B cell (primary cell): ENCODE measurements around the gene RERE. TPM values are rescaled to one million over a fixed set of nuclear protein-coding genes. Genes with fewer than 3 reads are reported as not detected.

ENCODE experiments used
- ATAC-seq: fragments of 200-7000 bp; cut with Tn5 transposase; one replicate; pipeline ENCODE4 v1.10.0; 2021; ENCODE audit warnings: low read depth, mild to moderate bottlenecking, moderate number of reproducible peaks, moderate library complexity
- CTCF ChIA-PET: fragments of 350-600 bp; sonication (Branson Sonifier 250); formaldehyde crosslinking; loops from one replicate; lab custom pipeline; 2021; ENCODE audit warnings: antibody characterized with exemption, inconsistent platforms; lab: Charles Lee
- POLR2A ChIA-PET: fragments of 350-600 bp; sonication (Branson Sonifier 250); formaldehyde crosslinking; loops from one replicate; lab custom pipeline; 2021; ENCODE audit warnings: antibody characterized with exemption; lab: Charles Lee
- DNase-seq: peaks from one replicate; pipeline ENCODE4 v3.0.0; 2013
- H2AFZ ChIP-seq: 2 replicates; pipeline ENCODE4 v1.6.1; 2012; ENCODE audit warnings: mild to moderate bottlenecking, low read depth, low read length; ENCODE audit not compliant: insufficient read depth, poor library complexity, severe bottlenecking
- H3K27ac ChIP-seq, 2 donors: 1 replicate in 1 of 2; 2 replicates in 1 of 2; pipeline ENCODE4 v1.5.1; 2012 to 2013; ENCODE audit warnings: low read length in 2 of 2, mild to moderate bottlenecking in 2 of 2, moderate library complexity in 1 of 2
- H3K27me3 ChIP-seq, 4 experiments: fragments of 200-600 bp in 1 of 4; sonication (generic) in 1 of 4; replicated peaks in 1 of 4; 1 replicate in 2 of 4; 2 replicates in 2 of 4; pipeline versions ENCODE4 v1.6.1 to v1.7.0; 2013 to 2016; ENCODE audit warnings: low read length in 3 of 4, mild to moderate bottlenecking in 2 of 4, mixed read lengths in 1 of 4, moderate library complexity in 1 of 4; ENCODE audit not compliant: insufficient read depth in 4 of 4, control insufficient read depth in 3 of 4; ENCODE audit errors: control extremely low read depth in 1 of 4
- H3K36me3 ChIP-seq, 2 experiments: replicated peaks in 1 of 2; 1 replicate in 1 of 2; 2 replicates in 1 of 2; pipeline versions ENCODE4 v1.6.1 to v1.7.1; 2013; ENCODE audit warnings: low read length in 1 of 2; ENCODE audit not compliant: insufficient read depth in 2 of 2, control insufficient read depth in 1 of 2; ENCODE audit errors: control extremely low read depth in 1 of 2, extremely low read depth in 1 of 2
- H3K4me1 ChIP-seq, 2 donors: fragments of 200-600 bp in 1 of 2; sonication (generic) in 1 of 2; 1 replicate in 1 of 2; 2 replicates in 1 of 2; pipeline versions ENCODE4 v1.5.1 to v1.6.1; 2013 to 2017; ENCODE audit warnings: low read length in 2 of 2; ENCODE audit not compliant: control insufficient read depth in 2 of 2, insufficient read depth in 2 of 2
- H3K4me2 ChIP-seq: replicated peaks from 2 replicates; pipeline ENCODE3; 2012; ENCODE audit warnings: mild to moderate bottlenecking, low read depth, low read length; ENCODE audit not compliant: poor library complexity, severe bottlenecking
- H3K4me3 ChIP-seq, 5 experiments: fragments of 200-600 bp in 1 of 5; sonication (generic) in 1 of 5; 1 replicate in 3 of 5; 2 replicates in 2 of 5; pipeline versions ENCODE4 v1.5.1 to v1.7.0; 2011 to 2016; ENCODE audit warnings: low read length in 4 of 5, mild to moderate bottlenecking in 4 of 5, low read depth in 2 of 5, control low read depth in 1 of 5, moderate library complexity in 1 of 5; ENCODE audit not compliant: insufficient read depth in 1 of 5; ENCODE audit errors: control extremely low read depth in 1 of 5, extremely low read depth in 1 of 5
- H3K79me2 ChIP-seq: fragments of 200-600 bp; sonication (generic); one replicate; pipeline ENCODE4 v1.6.0; 2016; ENCODE audit warnings: low read length; ENCODE audit not compliant: control insufficient read depth, insufficient read depth
- H3K9ac ChIP-seq: fragments of 200-600 bp; sonication (generic); 2 replicates; pipeline ENCODE4 v1.6.1; 2017; ENCODE audit warnings: mild to moderate bottlenecking, low read length, moderate library complexity
- H3K9me3 ChIP-seq, 3 donors: one replicate each; pipeline versions ENCODE4 v1.6.1 to v1.7.1; 2013; ENCODE audit warnings: low read length in 2 of 3; ENCODE audit not compliant: control insufficient read depth in 2 of 3, insufficient read depth in 1 of 3; ENCODE audit errors: control extremely low read depth in 1 of 3
- H4K20me1 ChIP-seq: 2 replicates; pipeline ENCODE4 v1.6.0; 2012; ENCODE audit warnings: mild to moderate bottlenecking, low read length; ENCODE audit not compliant: insufficient read depth, control insufficient read depth, poor library complexity, severe bottlenecking
- H3K27ac Mint-ChIP-seq: one replicate; pipeline ENCODE4 v1.8.0; 2021; ENCODE audit warnings: mixed read lengths
- H3K27me3 Mint-ChIP-seq: one replicate; pipeline ENCODE4 v1.8.0; 2021; ENCODE audit warnings: mixed read lengths
- H3K4me1 Mint-ChIP-seq: one replicate; pipeline ENCODE4 v1.8.0; 2021; ENCODE audit warnings: mixed read lengths
- H3K4me3 Mint-ChIP-seq: one replicate; pipeline ENCODE4 v1.8.0; 2021; ENCODE audit warnings: mixed read lengths
- H3K9me3 Mint-ChIP-seq: one replicate; pipeline ENCODE4 v1.8.0; 2022; ENCODE audit warnings: mixed read lengths; ENCODE audit not compliant: insufficient read depth
- EZH2 ChIP-seq: IDR thresholded peaks from 2 replicates; pipeline ENCODE4 v1.6.1; 2012; ENCODE audit warnings: borderline replicate concordance, low read depth, mild to moderate bottlenecking, moderate library complexity, low read length; ENCODE audit not compliant: insufficient read depth, poor library complexity, severe bottlenecking
- WGBS: methylation state at CpG from one replicate; pipeline ENCODE4 v1.1.5; 2013; ENCODE audit warnings: missing lambda C conversion rate; ENCODE audit not compliant: insufficient coverage; 5-methylcytosine and 5-hydroxymethylcytosine counted together
- intact Hi-C: fragments of 100-400 bp; cut with micrococcal nuclease; formaldehyde crosslinking; loops from one replicate; pipeline ENCODE4 v1.10.0; 2022
- polyA plus RNA-seq: library from polyadenylated mRNA; depleted of rRNA; stranded (reverse); fragments of >200 nt; gene quantifications from 2 replicates; pipeline ENCODE4 v1.2.3, GENCODE V29; 2012
- total RNA-seq, 2 donors: library from RNA; stranded (reverse); fragments of 120-200 nt in 1 of 2; gene quantifications; 1 replicate in 1 of 2; 2 replicates in 1 of 2; pipeline versions ENCODE4 v1.2.3 to v1.2.4, GENCODE V29; 2013 to 2022
- TF ChIP-seq, protein P1 (sequence below): fragments of 200-600 bp; IDR thresholded peaks from one replicate; pipeline ENCODE4 v1.8.0; 2022; ENCODE audit warnings: antibody characterized with exemption, mild to moderate bottlenecking

The RERE gene
- total and polyA plus RNA-seq, 2 donors (not counting 1 experiment from before 2014, with no cell fraction given): 27.3 to 132 TPM

DNA sequence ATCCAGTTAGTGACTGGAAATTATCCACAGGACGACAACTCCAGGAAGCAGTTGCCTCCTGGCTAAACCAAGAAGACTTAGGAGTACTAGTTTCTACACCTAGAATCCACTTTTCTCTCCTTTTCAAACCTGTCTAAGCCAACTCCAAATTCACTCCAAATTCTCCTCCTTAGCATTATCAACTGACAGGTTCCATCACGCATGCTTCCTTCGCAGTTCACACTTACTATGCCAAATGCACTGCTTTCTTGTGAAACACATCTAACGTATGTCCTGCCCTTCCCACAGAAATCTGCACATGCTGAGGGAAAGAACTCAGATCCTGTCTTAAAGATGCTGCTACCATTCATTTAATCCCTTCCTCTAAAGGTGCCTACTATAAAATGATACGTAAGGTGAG lies 225.9 kb downstream of the RERE start:
- Mint-ChIP-seq H3K27ac (no peak overlapping the region), H3K9me3 (no peaks in the 10 kb centered on the region), H3K27me3 (no peaks in the 10 kb centered on the region), H3K4me1 (peaks cover 40% of the 10 kb centered on the region), H3K4me3 (no peak overlapping the region)
- POLR2A ChIA-PET: no interaction called here
- CTCF ChIA-PET: interaction anchor here (1.1 kb wide), 1 partner anchor 257 kb away, joined by 3 read pairs; no protein-coding TSS in a partner anchor
- Histone ChIP-seq H3K4me3 (no peak overlapping the region), H3K4me1 (peaks cover 3 to 7% of the 10 kb centered on the region in 2 donors), H3K4me2 (no peak overlapping the region), H3K79me2 (peaks cover 52% of the 10 kb centered on the region), H4K20me1 (no peaks in the 10 kb centered on the region), H3K27me3 (no peaks in the 10 kb centered on the region), H2AFZ (no peak overlapping the region), H3K9ac (no peak overlapping the region), H3K9me3 (peaks cover 0 to 5% (median 0%) of the 10 kb centered on the region in 3 donors), H3K36me3 (peaks cover 0 to 8% of the 10 kb centered on the region in 2 experiments), H3K27ac (no peak overlapping the region)
- no peak for DNase-seq
- WGBS: 100% methylated on average over 1 of the region's 5 CpGs
- no peak for TF ChIP-seq EZH2
- intact Hi-C loops: no loop called here
- ATAC-seq: no peak

DNA sequence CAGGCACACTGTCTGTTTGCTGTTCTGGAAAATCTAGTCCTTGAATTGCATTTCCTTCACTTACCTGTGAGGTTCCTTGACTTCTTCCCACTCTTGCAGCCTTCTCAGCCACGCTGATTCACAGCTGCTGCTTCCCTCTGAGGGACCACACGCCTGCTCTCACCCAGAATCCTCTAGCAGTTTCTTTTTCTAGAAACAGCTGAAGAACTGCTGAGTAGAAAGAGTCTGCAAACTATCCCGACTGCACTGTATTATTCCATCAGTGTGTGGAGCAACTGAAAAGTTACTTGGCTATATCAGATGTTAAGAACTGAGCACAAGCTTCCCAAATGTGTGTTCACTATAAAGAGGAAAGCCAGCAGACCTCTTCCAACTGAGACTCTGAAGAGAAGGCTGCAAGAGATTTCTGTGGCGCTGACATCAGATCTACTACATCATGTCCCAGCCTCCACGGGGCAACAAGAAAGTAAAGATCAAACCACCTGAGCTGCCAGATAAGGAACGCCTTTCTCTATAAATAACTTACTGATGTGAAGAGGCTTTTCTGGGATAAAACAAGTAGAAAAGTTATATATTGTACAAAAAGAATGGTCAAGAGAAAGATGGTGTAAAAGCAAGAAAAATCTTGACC lies 226.6 kb downstream of the RERE start:
- Histone ChIP-seq H3K4me3 (no peak overlapping the region), H3K4me2 (no peak overlapping the region), H3K9me3 (peaks cover 0 to 5% (median 0%) of the 10 kb centered on the region in 3 donors), H3K27ac (no peak overlapping the region), H2AFZ (no peak overlapping the region), H3K27me3 (no peaks in the 10 kb centered on the region), H3K9ac (no peak overlapping the region), H3K4me1 (peaks cover 0 to under 1% of the 10 kb centered on the region in 2 donors), H3K79me2 (peaks cover 44% of the 10 kb centered on the region), H3K36me3 (peaks cover 0 to 8% of the 10 kb centered on the region in 2 experiments), H4K20me1 (no peaks in the 10 kb centered on the region)
- intact Hi-C loops: no loop called here
- CTCF ChIA-PET: interaction anchor here (0.6 to 1.4 kb wide), 4 partner anchors 21 to 263 kb away, joined by 3 read pairs; no protein-coding TSS in a partner anchor
- 43% methylated on average over 2 of the region's 6 CpGs for WGBS
- H3K4me3 Mint-ChIP-seq: no peak overlapping the region
- TF ChIP-seq, protein P1, sequence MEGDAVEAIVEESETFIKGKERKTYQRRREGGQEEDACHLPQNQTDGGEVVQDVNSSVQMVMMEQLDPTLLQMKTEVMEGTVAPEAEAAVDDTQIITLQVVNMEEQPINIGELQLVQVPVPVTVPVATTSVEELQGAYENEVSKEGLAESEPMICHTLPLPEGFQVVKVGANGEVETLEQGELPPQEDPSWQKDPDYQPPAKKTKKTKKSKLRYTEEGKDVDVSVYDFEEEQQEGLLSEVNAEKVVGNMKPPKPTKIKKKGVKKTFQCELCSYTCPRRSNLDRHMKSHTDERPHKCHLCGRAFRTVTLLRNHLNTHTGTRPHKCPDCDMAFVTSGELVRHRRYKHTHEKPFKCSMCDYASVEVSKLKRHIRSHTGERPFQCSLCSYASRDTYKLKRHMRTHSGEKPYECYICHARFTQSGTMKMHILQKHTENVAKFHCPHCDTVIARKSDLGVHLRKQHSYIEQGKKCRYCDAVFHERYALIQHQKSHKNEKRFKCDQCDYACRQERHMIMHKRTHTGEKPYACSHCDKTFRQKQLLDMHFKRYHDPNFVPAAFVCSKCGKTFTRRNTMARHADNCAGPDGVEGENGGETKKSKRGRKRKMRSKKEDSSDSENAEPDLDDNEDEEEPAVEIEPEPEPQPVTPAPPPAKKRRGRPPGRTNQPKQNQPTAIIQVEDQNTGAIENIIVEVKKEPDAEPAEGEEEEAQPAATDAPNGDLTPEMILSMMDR: no peak
- TF ChIP-seq EZH2: no peak
- no peaks in the 10 kb centered on the region for H3K9me3 Mint-ChIP-seq
- no peaks in the 10 kb centered on the region for H3K27me3 Mint-ChIP-seq
- H3K27ac Mint-ChIP-seq: no peak overlapping the region
- DNase-seq: no peak
- POLR2A ChIA-PET: no interaction called here
- peaks cover 34% of the 10 kb centered on the region for H3K4me1 Mint-ChIP-seq
- no peak for ATAC-seq
